ENCODE measurements around the gene VMO1. TPM values are rescaled to one million over a fixed set of nuclear protein-coding genes. Genes with fewer than 3 reads are reported as not detected.

Gene VMO1
- total and polyA plus RNA-seq, 9 of the 15 experiments (the other 6 are each of a cell fraction or from before 2014, with no cell fraction given), result 0.31 TPM; not detected in 8

DNA sequence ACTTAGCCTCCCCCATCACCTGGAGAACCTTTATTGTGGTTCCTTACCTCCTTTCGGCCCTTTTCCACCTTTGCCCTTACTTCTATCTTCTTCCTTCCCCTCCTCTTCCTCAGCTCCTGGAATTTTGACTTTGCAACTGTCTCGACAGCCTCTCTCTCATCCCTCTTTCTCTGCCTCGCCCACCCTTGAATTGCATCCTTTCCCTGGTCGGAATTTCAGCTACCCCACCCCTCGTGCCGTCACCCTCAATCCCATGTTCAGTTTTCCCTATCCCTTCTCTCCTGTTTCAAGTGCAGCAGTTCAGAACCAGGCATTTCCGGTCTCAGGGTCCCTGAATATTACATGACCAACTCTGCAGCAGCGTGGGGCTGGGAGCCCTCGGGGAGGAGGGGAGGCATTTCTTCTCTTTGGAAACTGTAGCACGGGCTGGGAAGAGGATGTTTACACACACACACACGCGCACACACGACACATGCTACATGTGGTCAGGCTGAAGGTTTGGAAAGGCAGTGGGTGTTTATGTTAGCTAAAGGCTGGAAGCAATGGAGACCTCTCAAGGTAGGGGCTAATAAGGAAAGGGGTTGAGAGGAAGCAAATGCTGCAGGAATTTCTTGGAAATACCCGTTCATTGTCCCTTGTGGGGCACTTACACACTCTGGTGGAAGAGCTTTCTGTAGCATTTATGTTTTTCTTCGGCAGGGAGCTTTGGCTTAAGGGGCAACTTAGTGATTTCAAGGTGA is 47.9 kb upstream of the VMO1 start (continued):
- TF ChIP-seq, protein P1, sequence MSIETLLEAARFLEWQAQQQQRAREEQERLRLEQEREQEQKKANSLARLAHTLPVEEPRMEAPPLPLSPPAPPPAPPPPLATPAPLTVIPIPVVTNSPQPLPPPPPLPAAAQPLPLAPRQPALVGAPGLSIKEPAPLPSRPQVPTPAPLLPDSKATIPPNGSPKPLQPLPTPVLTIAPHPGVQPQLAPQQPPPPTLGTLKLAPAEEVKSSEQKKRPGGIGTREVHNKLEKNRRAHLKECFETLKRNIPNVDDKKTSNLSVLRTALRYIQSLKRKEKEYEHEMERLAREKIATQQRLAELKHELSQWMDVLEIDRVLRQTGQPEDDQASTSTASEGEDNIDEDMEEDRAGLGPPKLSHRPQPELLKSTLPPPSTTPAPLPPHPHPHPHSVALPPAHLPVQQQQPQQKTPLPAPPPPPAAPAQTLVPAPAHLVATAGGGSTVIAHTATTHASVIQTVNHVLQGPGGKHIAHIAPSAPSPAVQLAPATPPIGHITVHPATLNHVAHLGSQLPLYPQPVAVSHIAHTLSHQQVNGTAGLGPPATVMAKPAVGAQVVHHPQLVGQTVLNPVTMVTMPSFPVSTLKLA (conservative IDR thresholded peaks at IDR 0.05), result peak; percentile 75 to 78
- no peak for TF ChIP-seq NR4A1 (CRISPR knock-in tag; IDR thresholded peaks at IDR 0.05)
- no peak for TF ChIP-seq NR4A1 (tag; IDR thresholded peaks at IDR 0.05)
- no peak for TF ChIP-seq KLF13 (tag; IDR thresholded peaks at IDR 0.05; ENCODE audit: borderline replicate concordance, low read depth)
- no peak for TF ChIP-seq SRSF9 (IDR thresholded peaks at IDR 0.05; ENCODE audit: borderline replicate concordance, low read depth, low read length)
- TF ChIP-seq HLTF (IDR thresholded peaks at IDR 0.05), result 0 out of 2 replicates have a peak, but pooled peaks have one; percentile 70
- no peak for TF ChIP-seq ILF3 (IDR thresholded peaks at IDR 0.05; ENCODE audit: borderline replicate concordance)
- TF ChIP-seq, protein P2, sequence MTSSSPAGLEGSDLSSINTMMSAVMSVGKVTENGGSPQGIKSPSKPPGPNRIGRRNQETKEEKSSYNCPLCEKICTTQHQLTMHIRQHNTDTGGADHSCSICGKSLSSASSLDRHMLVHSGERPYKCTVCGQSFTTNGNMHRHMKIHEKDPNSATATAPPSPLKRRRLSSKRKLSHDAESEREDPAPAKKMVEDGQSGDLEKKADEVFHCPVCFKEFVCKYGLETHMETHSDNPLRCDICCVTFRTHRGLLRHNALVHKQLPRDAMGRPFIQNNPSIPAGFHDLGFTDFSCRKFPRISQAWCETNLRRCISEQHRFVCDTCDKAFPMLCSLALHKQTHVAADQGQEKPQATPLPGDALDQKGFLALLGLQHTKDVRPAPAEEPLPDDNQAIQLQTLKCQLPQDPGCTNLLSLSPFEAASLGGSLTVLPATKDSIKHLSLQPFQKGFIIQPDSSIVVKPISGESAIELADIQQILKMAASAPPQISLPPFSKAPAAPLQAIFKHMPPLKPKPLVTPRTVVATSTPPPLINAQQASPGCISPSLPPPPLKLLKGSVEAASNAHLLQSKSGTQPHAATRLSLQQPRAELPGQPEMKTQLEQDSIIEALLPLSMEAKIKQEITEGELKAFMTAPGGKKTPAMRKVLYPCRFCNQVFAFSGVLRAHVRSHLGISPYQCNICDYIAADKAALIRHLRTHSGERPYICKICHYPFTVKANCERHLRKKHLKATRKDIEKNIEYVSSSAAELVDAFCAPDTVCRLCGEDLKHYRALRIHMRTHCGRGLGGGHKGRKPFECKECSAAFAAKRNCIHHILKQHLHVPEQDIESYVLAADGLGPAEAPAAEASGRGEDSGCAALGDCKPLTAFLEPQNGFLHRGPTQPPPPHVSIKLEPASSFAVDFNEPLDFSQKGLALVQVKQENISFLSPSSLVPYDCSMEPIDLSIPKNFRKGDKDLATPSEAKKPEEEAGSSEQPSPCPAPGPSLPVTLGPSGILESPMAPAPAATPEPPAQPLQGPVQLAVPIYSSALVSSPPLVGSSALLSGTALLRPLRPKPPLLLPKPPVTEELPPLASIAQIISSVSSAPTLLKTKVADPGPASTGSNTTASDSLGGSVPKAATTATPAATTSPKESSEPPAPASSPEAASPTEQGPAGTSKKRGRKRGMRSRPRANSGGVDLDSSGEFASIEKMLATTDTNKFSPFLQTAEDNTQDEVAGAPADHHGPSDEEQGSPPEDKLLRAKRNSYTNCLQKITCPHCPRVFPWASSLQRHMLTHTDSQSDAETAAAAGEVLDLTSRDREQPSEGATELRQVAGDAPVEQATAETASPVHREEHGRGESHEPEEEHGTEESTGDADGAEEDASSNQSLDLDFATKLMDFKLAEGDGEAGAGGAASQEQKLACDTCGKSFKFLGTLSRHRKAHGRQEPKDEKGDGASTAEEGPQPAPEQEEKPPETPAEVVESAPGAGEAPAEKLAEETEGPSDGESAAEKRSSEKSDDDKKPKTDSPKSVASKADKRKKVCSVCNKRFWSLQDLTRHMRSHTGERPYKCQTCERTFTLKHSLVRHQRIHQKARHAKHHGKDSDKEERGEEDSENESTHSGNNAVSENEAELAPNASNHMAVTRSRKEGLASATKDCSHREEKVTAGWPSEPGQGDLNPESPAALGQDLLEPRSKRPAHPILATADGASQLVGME (CRISPR knock-in tag; IDR thresholded peaks at IDR 0.05), result no peak
- 0 out of 2 replicates have a peak, but pooled peaks have one; percentile 16 for TF ChIP-seq EP400 (IDR thresholded peaks at IDR 0.05)
- TF ChIP-seq FOXA1 (IDR thresholded peaks at IDR 0.05; ENCODE audit: borderline replicate concordance), result no peak
- TF ChIP-seq RCOR1 (IDR thresholded peaks at IDR 0.05; ENCODE audit: borderline replicate concordance in 1 of 2, low read depth in 2 of 2, low read length in 2 of 2), result no peak
- TF ChIP-seq TFAM (CRISPR knock-in tag; conservative IDR thresholded peaks at IDR 0.05), result no peak
- no peak for TF ChIP-seq ASH1L (IDR thresholded peaks at IDR 0.05; ENCODE audit: borderline replicate concordance, low read depth, partially characterized antibody)
- no peak for TF ChIP-seq SMAD2 (IDR thresholded peaks at IDR 0.05; ENCODE audit: low read depth, low read length)
- TF ChIP-seq ZNF311 (CRISPR knock-in tag; IDR thresholded peaks at IDR 0.05), result no peak
- 0 out of 2 replicates have a peak, but pooled peaks have one; percentile 44 for TF ChIP-seq KAT7 (CRISPR knock-in tag; IDR thresholded peaks at IDR 0.05; ENCODE audit: borderline replicate concordance)
- TF ChIP-seq, protein P3, sequence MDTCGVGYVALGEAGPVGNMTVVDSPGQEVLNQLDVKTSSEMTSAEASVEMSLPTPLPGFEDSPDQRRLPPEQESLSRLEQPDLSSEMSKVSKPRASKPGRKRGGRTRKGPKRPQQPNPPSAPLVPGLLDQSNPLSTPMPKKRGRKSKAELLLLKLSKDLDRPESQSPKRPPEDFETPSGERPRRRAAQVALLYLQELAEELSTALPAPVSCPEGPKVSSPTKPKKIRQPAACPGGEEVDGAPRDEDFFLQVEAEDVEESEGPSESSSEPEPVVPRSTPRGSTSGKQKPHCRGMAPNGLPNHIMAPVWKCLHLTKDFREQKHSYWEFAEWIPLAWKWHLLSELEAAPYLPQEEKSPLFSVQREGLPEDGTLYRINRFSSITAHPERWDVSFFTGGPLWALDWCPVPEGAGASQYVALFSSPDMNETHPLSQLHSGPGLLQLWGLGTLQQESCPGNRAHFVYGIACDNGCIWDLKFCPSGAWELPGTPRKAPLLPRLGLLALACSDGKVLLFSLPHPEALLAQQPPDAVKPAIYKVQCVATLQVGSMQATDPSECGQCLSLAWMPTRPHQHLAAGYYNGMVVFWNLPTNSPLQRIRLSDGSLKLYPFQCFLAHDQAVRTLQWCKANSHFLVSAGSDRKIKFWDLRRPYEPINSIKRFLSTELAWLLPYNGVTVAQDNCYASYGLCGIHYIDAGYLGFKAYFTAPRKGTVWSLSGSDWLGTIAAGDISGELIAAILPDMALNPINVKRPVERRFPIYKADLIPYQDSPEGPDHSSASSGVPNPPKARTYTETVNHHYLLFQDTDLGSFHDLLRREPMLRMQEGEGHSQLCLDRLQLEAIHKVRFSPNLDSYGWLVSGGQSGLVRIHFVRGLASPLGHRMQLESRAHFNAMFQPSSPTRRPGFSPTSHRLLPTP (IDR thresholded peaks at IDR 0.05; ENCODE audit: borderline replicate concordance, extremely low read depth, insufficient read length), result no peak
